Natural killer cell (primary cell): ENCODE measurements around the gene SASH1. TPM values are rescaled to one million over a fixed set of nuclear protein-coding genes. Genes with fewer than 3 reads are reported as not detected.

Source experiments
- ATAC-seq, 3 donors: fragments of 150-1000 bp in 2 of 3; fragments of 200-7000 bp in 1 of 3; cut with Tn5 transposase; 1 replicate in 1 of 3; 2 replicates in 2 of 3; pipeline ENCODE4 v1.10.0; 2021; ENCODE audit warnings: mild to moderate bottlenecking in 2 of 3, moderate library complexity in 2 of 3
- DNase-seq, 2 donors: peaks; one replicate each; pipeline versions ENCODE4 v3.0.0 to v3.0.0-alpha.2; 2013 to 2021; ENCODE audit warnings: mixed read lengths in 1 of 2
- H3K27ac ChIP-seq: one replicate; pipeline ENCODE4 v1.5.1; 2013; ENCODE audit warnings: mild to moderate bottlenecking, low read length
- H3K27me3 ChIP-seq: one replicate; pipeline ENCODE4 v1.6.1; 2013; ENCODE audit warnings: low read length; ENCODE audit not compliant: control insufficient read depth, insufficient read depth
- H3K36me3 ChIP-seq: one replicate; pipeline ENCODE4 v1.6.1; 2013; ENCODE audit warnings: low read length; ENCODE audit not compliant: control insufficient read depth, insufficient read depth
- H3K4me1 ChIP-seq: one replicate; pipeline ENCODE4 v1.6.1; 2013; ENCODE audit warnings: low read length; ENCODE audit not compliant: control insufficient read depth, insufficient read depth
- H3K4me3 ChIP-seq: one replicate; pipeline ENCODE4 v1.5.1; 2013; ENCODE audit warnings: low read length
- H3K9me3 ChIP-seq: one replicate; pipeline ENCODE4 v1.6.1; 2013; ENCODE audit warnings: low read length; ENCODE audit not compliant: control insufficient read depth, insufficient read depth
- H3K27ac Mint-ChIP-seq, 2 donors: one replicate each; pipeline ENCODE4 v1.8.0; 2022; ENCODE audit warnings: mild to moderate bottlenecking in 2 of 2, mixed read lengths in 2 of 2, moderate library complexity in 1 of 2
- H3K27me3 Mint-ChIP-seq, 2 donors: one replicate each; pipeline ENCODE4 v1.8.0; 2022; ENCODE audit warnings: low read depth in 2 of 2, mixed read lengths in 2 of 2
- H3K36me3 Mint-ChIP-seq: one replicate; pipeline ENCODE4 v1.8.0; 2022; ENCODE audit warnings: mixed read lengths
- H3K4me1 Mint-ChIP-seq, 2 donors: one replicate each; pipeline ENCODE4 v1.8.0; 2022; ENCODE audit warnings: mixed read lengths in 2 of 2
- H3K4me3 Mint-ChIP-seq: one replicate; pipeline ENCODE4 v1.8.0; 2022; ENCODE audit warnings: mild to moderate bottlenecking, moderate library complexity, mixed read lengths
- H3K9me3 Mint-ChIP-seq, 2 donors: one replicate each; pipeline ENCODE4 v1.8.0; 2022; ENCODE audit warnings: mixed read lengths in 2 of 2
- CTCF ChIP-seq: fragments of 200-600 bp; IDR thresholded peaks from one replicate; pipeline ENCODE4 v1.8.0; 2022; ENCODE audit warnings: antibody characterized with exemption
- WGBS: methylation state at CpG from one replicate; pipeline ENCODE4 v1.1.7; 2013; ENCODE audit warnings: missing lambda C conversion rate; ENCODE audit not compliant: insufficient coverage; 5-methylcytosine and 5-hydroxymethylcytosine counted together
- intact Hi-C: fragments of 100-400 bp; cut with micrococcal nuclease; formaldehyde crosslinking; loops from one replicate; pipeline ENCODE4 v1.14.2; 2022
- total RNA-seq, 4 donors: library from RNA; stranded (reverse); fragments of 120-200 nt in 1 of 4; gene quantifications; one replicate each; pipeline versions ENCODE4 v1.2.3 to v1.2.4, GENCODE V29; 2013 to 2022

Gene SASH1
- total RNA-seq, 3 donors from 2014 or later (not counting 1 experiment from before 2014, with no cell fraction given), result 0.63 to 6.2 (median 2.7) TPM

- TF ChIP-seq CTCF, result no peak
- no peak for ATAC-seq
- Mint-ChIP-seq H3K27me3 (peaks cover 5 to 22% of the 10 kb centered on the region in 2 donors), H3K27ac (no peak overlapping the region), H3K9me3 (no peaks in the 10 kb centered on the region), H3K36me3 (no peaks in the 10 kb centered on the region), H3K4me3 (no peak overlapping the region), H3K4me1 (no peaks in the 10 kb centered on the region)
- Histone ChIP-seq H3K27ac (no peak overlapping the region), H3K27me3 (peaks cover 2% of the 10 kb centered on the region), H3K4me1 (no peaks in the 10 kb centered on the region), H3K9me3 (no peaks in the 10 kb centered on the region), H3K36me3 (no peaks in the 10 kb centered on the region), H3K4me3 (no peak overlapping the region)
- WGBS, result 87% methylated on average over 13 of the region's 14 CpGs
- intact Hi-C loops, result no loop called here
- no peak for DNase-seq
Measured at GRCh38 chr6:148514091-148514845, 171.6 kb downstream of the SASH1 start.

GRCh38 chr6:148516217-148516616 lies 173.6 kb downstream of the SASH1 start:
- H3K27ac ChIP-seq, result no peak overlapping the region
- DNase-seq, result no peak
- Mint-ChIP-seq H3K27ac (no peak overlapping the region), H3K4me1 (no peaks in the 10 kb centered on the region), H3K27me3 (peaks cover 7 to 24% of the 10 kb centered on the region in 2 donors), H3K9me3 (no peaks in the 10 kb centered on the region), H3K4me3 (no peak overlapping the region), H3K36me3 (no peaks in the 10 kb centered on the region)
- no peaks in the 10 kb centered on the region for H3K36me3 ChIP-seq
- H3K27me3 ChIP-seq, result peaks cover 2% of the 10 kb centered on the region
- WGBS, result 84% methylated on average over 6 of the region's 7 CpGs
- H3K9me3 ChIP-seq, result no peaks in the 10 kb centered on the region
- TF ChIP-seq CTCF, result no peak
- no peak for ATAC-seq
- H3K4me3 ChIP-seq, result no peak overlapping the region
- H3K4me1 ChIP-seq, result no peaks in the 10 kb centered on the region
- intact Hi-C loops, result no loop called here

- TF ChIP-seq CTCF, result no peak
- Mint-ChIP-seq H3K36me3 (no peaks in the 10 kb centered on the region), H3K27me3 (peaks cover 6 to 24% of the 10 kb centered on the region in 2 donors), H3K4me1 (no peaks in the 10 kb centered on the region), H3K9me3 (no peaks in the 10 kb centered on the region), H3K27ac (no peak overlapping the region), H3K4me3 (no peak overlapping the region)
- DNase-seq, result no peak
- Histone ChIP-seq H3K36me3 (no peaks in the 10 kb centered on the region), H3K27me3 (peaks cover 2% of the 10 kb centered on the region), H3K4me3 (no peak overlapping the region), H3K9me3 (no peaks in the 10 kb centered on the region), H3K4me1 (no peaks in the 10 kb centered on the region), H3K27ac (no peak overlapping the region)
- intact Hi-C loops, result no loop called here
- ATAC-seq, result no peak
- WGBS, result 64% methylated on average over 4 of the region's 4 CpGs
Measured at GRCh38 chr6:148516617-148517016, 174.0 kb downstream of the SASH1 start.

GRCh38 chr6:148517470-148517869 lies 174.8 kb downstream of the SASH1 start:
- Mint-ChIP-seq H3K4me1 (no peaks in the 10 kb centered on the region), H3K27ac (no peak overlapping the region), H3K36me3 (no peaks in the 10 kb centered on the region), H3K9me3 (no peaks in the 10 kb centered on the region), H3K4me3 (no peak overlapping the region), H3K27me3 (peaks cover 5 to 24% of the 10 kb centered on the region in 2 donors)
- no peak for DNase-seq
- no peak for TF ChIP-seq CTCF
- Histone ChIP-seq H3K9me3 (no peaks in the 10 kb centered on the region), H3K4me1 (no peaks in the 10 kb centered on the region), H3K27ac (no peak overlapping the region), H3K36me3 (no peaks in the 10 kb centered on the region), H3K27me3 (peaks cover 2% of the 10 kb centered on the region), H3K4me3 (no peak overlapping the region)
- 96% methylated on average over 10 of the region's 10 CpGs for WGBS
- no peak for ATAC-seq
- intact Hi-C loops, result no loop called here
